ENCODE measurements around the gene ARAF. TPM values are rescaled to one million over a fixed set of nuclear protein-coding genes. Genes with fewer than 3 reads are reported as not detected.

ARAF gene
- total and polyA plus RNA-seq, 2 of the 13 experiments (the other 11 are each of a cell fraction or from before 2014, with no cell fraction given): 18.0 to 33.1 TPM

DNA sequence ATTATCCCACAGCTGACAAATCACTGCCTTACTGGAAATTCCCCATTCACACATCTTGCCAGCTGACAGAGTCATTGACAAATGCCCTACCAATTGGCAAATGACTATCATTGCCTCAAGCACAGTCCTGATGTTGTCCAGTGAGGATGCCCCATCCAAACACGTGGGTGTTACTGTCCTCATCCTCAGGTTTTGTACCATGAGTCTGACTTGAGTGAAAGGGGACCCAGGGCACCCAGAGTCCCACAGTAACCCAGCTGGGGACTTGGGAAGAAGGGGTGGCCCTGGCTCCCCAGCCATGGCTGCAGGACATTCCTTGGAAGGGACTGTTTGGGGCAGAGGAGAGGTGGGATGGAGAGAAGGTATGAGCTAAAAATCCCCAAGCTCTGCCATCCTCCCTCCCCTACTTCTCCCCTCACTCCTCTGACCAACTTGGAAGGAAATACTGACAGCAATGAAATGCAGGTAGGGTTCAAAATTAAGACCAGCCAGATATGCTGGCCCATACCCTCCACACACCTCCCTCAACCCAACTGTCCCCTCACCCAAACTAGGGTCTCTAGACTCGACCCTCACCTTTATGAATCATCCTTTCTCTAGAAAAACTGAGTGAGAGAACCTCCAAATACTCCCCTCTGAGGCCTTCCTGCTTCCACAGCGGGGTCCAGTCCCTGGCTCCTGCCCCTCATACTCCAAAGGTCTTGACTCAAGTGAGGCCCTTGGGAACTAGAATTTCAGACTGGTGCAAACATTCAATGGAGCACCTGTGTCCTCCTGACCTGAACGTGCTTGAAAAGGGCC lies 26.3 kb downstream of the ARAF start:
- Histone ChIP-seq H3K4me3 (replicated peaks in 1 of 3; ENCODE audit: insufficient read depth in 1 of 3, low read depth in 2 of 3, low read length in 3 of 3) (no peak overlapping the region), H3K9me3 (ENCODE audit: low read length) (no peaks in the 10 kb centered on the region), H3K9ac (ENCODE audit: insufficient read depth, low read depth, low read length) (no peak overlapping the region), H3K27me3 (ENCODE audit: control insufficient read depth in 1 of 2, insufficient read depth in 2 of 2, low read length in 2 of 2) (no peaks in the 10 kb centered on the region; a peak in 1 of 5 replicates), H4K20me1 (ENCODE audit: insufficient read depth, low read length) (no peaks in the 10 kb centered on the region), H3K36me3 (replicated peaks in 1 of 2; ENCODE audit: control insufficient read depth in 1 of 2, insufficient read depth in 2 of 2, low read length in 2 of 2) (no peaks in the 10 kb centered on the region), H3K4me1 (ENCODE audit: insufficient read depth, low read length) (no peaks in the 10 kb centered on the region), H3K79me2 (ENCODE audit: insufficient read depth, low read length) (no peaks in the 10 kb centered on the region), H3K4me2 (ENCODE audit: low read depth, low read length) (no peak overlapping the region), H2AFZ (ENCODE audit: low read length) (no peak overlapping the region), H3K27ac (ENCODE audit: extremely low read length, insufficient read depth, low read length) (no peak overlapping the region)
- ChIA-PET POLR2A (no interaction called here), CTCF (ENCODE audit: low intra/inter-chr PET ratio, low total read pairs) (no interaction called here)
- BruUV-seq (replicated peaks): no TSS peak
- no CpG with 5 or more reads among the region's 4 CpGs for WGBS (ENCODE audit: low lambda C conversion rate)
- intact Hi-C loops (cut with micrococcal nuclease; ENCODE audit: unreplicated experiment) (no loop called here), in situ Hi-C loops (cut with HindIII; ENCODE audit: extremely low pct_ligation_motif_present, low pct_unique_long_range_greater_than_20kb) (no loop called here)
- DNase-seq (ENCODE audit: low spot score) (no peak), ATAC-seq (no peak), FAIRE-seq (no peak)
- no peak for TF ChIP-seq PTBP1 (IDR thresholded peaks at IDR 0.05; ENCODE audit: low read depth, low read length, poor library complexity, severe bottlenecking)
- no peak for TF ChIP-seq RAD21 (CRISPR knock-in tag; IDR thresholded peaks at IDR 0.05)
- TF ChIP-seq HES4 (CRISPR knock-in tag; IDR thresholded peaks at IDR 0.05; ENCODE audit: borderline replicate concordance): no peak
- no peak for TF ChIP-seq ZNF224 (CRISPR knock-in tag; IDR thresholded peaks at IDR 0.05)
- TF ChIP-seq CREM (IDR thresholded peaks at IDR 0.05): no peak
- no peak for TF ChIP-seq CREM (CRISPR knock-in tag; IDR thresholded peaks at IDR 0.05)

DNA sequence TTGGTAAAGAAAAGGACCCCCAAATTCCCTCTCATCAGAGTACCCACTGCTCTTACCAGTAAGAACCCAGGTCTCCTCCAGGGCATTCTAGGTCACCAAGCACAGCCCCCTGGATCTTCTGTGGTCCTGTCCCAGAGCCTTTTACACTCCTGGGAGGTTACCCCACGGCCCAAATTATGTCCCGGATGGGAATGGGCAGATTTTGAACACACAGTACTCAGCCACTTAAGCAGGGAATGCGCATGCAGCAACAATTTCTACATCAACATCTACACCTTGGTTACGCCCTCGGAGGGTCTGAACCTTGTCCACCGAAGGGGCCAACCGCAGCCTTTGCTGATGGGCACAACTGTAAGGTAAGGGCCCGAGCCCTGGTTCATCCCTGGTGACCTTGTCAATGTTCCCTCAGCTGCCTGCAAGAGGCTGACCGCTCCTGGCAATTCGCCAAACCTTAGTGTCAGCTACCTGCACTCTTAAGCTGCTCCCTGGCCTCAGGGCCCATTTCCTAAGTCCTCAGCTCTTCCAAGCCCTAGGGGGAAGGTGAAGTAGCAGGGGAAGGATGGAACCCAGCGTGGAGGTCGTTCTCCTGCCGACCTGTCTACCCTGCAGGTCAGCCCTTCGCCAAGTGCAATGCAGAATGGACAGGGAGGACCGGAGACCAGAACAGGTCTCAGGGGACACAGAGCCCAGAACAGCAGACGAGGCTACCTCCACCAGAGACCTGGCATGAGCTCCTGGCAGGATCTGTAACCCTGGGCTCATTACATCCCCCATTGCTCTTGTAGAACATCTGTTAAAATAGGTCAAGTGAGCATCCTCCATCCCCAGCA lies 27.1 kb downstream of the ARAF start:
- no peak for ATAC-seq
- CTCF ChIA-PET (ENCODE audit: low intra/inter-chr PET ratio, low total read pairs): no interaction called here
- no peak for FAIRE-seq
- in situ Hi-C loops (cut with HindIII; ENCODE audit: extremely low pct_ligation_motif_present, low pct_unique_long_range_greater_than_20kb) (no loop called here), intact Hi-C loops (cut with micrococcal nuclease; ENCODE audit: unreplicated experiment) (no loop called here)
- no peak overlapping the region for H3K4me3 ChIP-seq (replicated peaks in 1 of 3; ENCODE audit: insufficient read depth in 1 of 3, low read depth in 2 of 3, low read length in 3 of 3)
- BruUV-seq (replicated peaks): no TSS peak
- no peak overlapping the region for H2AFZ ChIP-seq (ENCODE audit: low read length)
- no peak for DNase-seq (ENCODE audit: low spot score)
- no peaks in the 10 kb centered on the region for H3K79me2 ChIP-seq (ENCODE audit: insufficient read depth, low read length)
- H3K36me3 ChIP-seq (replicated peaks in 1 of 2; ENCODE audit: control insufficient read depth in 1 of 2, insufficient read depth in 2 of 2, low read length in 2 of 2): no peaks in the 10 kb centered on the region
- H3K27me3 ChIP-seq (ENCODE audit: control insufficient read depth in 1 of 2, insufficient read depth in 2 of 2, low read length in 2 of 2): no peaks in the 10 kb centered on the region; a peak in 1 of 5 replicates
- no peaks in the 10 kb centered on the region for H3K9me3 ChIP-seq (ENCODE audit: low read length)
- no CpG with 5 or more reads among the region's 16 CpGs for WGBS (ENCODE audit: low lambda C conversion rate)
- no peaks in the 10 kb centered on the region for H4K20me1 ChIP-seq (ENCODE audit: insufficient read depth, low read length)
- POLR2A ChIA-PET: no interaction called here
- no peak overlapping the region for H3K9ac ChIP-seq (ENCODE audit: insufficient read depth, low read depth, low read length)
- no peak overlapping the region for H3K27ac ChIP-seq (ENCODE audit: extremely low read length, insufficient read depth, low read length)
- H3K4me2 ChIP-seq (ENCODE audit: low read depth, low read length): no peak overlapping the region
- no peaks in the 10 kb centered on the region for H3K4me1 ChIP-seq (ENCODE audit: insufficient read depth, low read length)
- TF ChIP-seq ZNF33B (CRISPR knock-in tag; IDR thresholded peaks at IDR 0.05) (no peak), CREB3 (CRISPR knock-in tag; IDR thresholded peaks at IDR 0.05) (no peak), MLX (CRISPR knock-in tag; IDR thresholded peaks at IDR 0.05) (no peak), ZNF543 (CRISPR knock-in tag; IDR thresholded peaks at IDR 0.05) (no peak), KAT2B (IDR thresholded peaks at IDR 0.05; ENCODE audit: borderline replicate concordance, low read depth, low read length) (no peak), MTA1 (CRISPR knock-in tag; IDR thresholded peaks at IDR 0.05; ENCODE audit: borderline replicate concordance) (no peak), MBNL3 (CRISPR knock-in tag; conservative IDR thresholded peaks at IDR 0.05) (no peak)
- TF ChIP-seq, protein P1, sequence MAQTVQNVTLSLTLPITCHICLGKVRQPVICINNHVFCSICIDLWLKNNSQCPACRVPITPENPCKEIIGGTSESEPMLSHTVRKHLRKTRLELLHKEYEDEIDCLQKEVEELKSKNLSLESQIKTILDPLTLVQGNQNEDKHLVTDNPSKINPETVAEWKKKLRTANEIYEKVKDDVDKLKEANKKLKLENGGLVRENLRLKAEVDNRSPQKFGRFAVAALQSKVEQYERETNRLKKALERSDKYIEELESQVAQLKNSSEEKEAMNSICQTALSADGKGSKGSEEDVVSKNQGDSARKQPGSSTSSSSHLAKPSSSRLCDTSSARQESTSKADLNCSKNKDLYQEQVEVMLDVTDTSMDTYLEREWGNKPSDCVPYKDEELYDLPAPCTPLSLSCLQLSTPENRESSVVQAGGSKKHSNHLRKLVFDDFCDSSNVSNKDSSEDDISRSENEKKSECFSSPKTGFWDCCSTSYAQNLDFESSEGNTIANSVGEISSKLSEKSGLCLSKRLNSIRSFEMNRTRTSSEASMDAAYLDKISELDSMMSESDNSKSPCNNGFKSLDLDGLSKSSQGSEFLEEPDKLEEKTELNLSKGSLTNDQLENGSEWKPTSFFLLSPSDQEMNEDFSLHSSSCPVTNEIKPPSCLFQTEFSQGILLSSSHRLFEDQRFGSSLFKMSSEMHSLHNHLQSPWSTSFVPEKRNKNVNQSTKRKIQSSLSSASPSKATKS (CRISPR knock-in tag; IDR thresholded peaks at IDR 0.05): no peak
